ENCODE data around the gene CCM2L.

- TF ChIP-seq CTCF (IDR thresholded peaks at IDR 0.05) (no peak), POLR2A (IDR thresholded peaks at IDR 0.05) (no peak)
Measured at GRCh38 chr20:32072168-32072750, 62.0 kb downstream of the CCM2L start.

Measured in lower leg skin (tissue), 3 donors.